Stimulated activated CD8-positive, alpha-beta memory T cell treated with anti-CD3 and anti-CD28 coated beads, Interleukin-12 subunit alpha, Interleukin-12 subunit beta, amount 100 ng/mL, for 24 hours (primary cell): ENCODE data around the gene PLPP7.
"Not testable (repeated sequence)": the region's sequence is repeated elsewhere in the genome, so short reads cannot be mapped to it uniquely, and the experiment has no call there.

Experiments used
- DNase-seq: peaks from one replicate; pipeline ENCODE4 v3.0.0-alpha.2; 2020; ENCODE audit errors: extremely low read depth

Gene PLPP7

GRCh38 chr9:131289301-131290035, at the start of gene PLPP7:
TSS of gene PLPP7 (plus strand) at chr9:131289723. CDS start at chr9:131289998, 275 bp downstream.
- no peak for DNase-seq

GRCh38 chr9:131240047-131240921, 49.2 kb upstream of the PLPP7 start:
- no peak for DNase-seq

GRCh38 chr9:131244331-131244730, 45.2 kb upstream of the PLPP7 start:
- DNase-seq: not testable (repeated sequence)

- no peak for DNase-seq
These were observed 42.9 kb upstream of the PLPP7 start for GRCh38 chr9:131246618-131247017.

- no peak for DNase-seq
These were observed 37.4 kb upstream of the PLPP7 start for GRCh38 chr9:131252120-131252519.

GRCh38 chr9:131253891-131254491, 35.5 kb upstream of the PLPP7 start:
- DNase-seq: no peak

- DNase-seq: no peak
These were observed 34.9 kb upstream of the PLPP7 start for GRCh38 chr9:131254626-131255025.

GRCh38 chr9:131255676-131256197, 33.8 kb upstream of the PLPP7 start:
- DNase-seq: no peak

GRCh38 chr9:131257266-131258025, 32.1 kb upstream of the PLPP7 start:
- DNase-seq: no peak

GRCh38 chr9:131258186-131258585, 31.3 kb upstream of the PLPP7 start:
- no peak for DNase-seq

GRCh38 chr9:131258698-131259431, 30.7 kb upstream of the PLPP7 start:
- no peak for DNase-seq

- DNase-seq: no peak
These were observed 30.1 kb upstream of the PLPP7 start for GRCh38 chr9:131259432-131259898.

GRCh38 chr9:131259916-131260597, 29.5 kb upstream of the PLPP7 start:
- no peak for DNase-seq

GRCh38 chr9:131260751-131261452, 28.6 kb upstream of the PLPP7 start:
- DNase-seq: no peak

- no peak for DNase-seq
These were observed 27.0 kb upstream of the PLPP7 start for GRCh38 chr9:131262327-131263032.

- not testable (repeated sequence) for DNase-seq
These were observed 26.5 kb upstream of the PLPP7 start for GRCh38 chr9:131263033-131263343.

GRCh38 chr9:131263701-131264100, 25.8 kb upstream of the PLPP7 start:
- DNase-seq: no peak

GRCh38 chr9:131264231-131264630, 25.3 kb upstream of the PLPP7 start:
- no peak for DNase-seq
